H1 (cell line): Measurements from ENCODE around the gene PDP2. TPM values are rescaled to one million over a fixed set of nuclear protein-coding genes. Genes with fewer than 3 reads are reported as not detected.

Experiments
- ATF2 ChIP-seq: IDR thresholded peaks from 2 replicates; pipeline ENCODE4 v1.6.1; 2012; ENCODE audit warnings: low read length, inconsistent platforms
- CHD2 ChIP-seq: IDR thresholded peaks from 2 replicates; pipeline ENCODE4 v1.6.1; 2012; ENCODE audit warnings: low read length, improper control_type of control experiment
- EGR1 ChIP-seq: IDR thresholded peaks from 2 replicates; pipeline ENCODE4 v1.6.1; 2011; ENCODE audit warnings: low read depth, low read length, borderline replicate concordance
- EP300 ChIP-seq, 2 experiments: IDR thresholded peaks; 1 replicate in 1 of 2; 2 replicates in 1 of 2; pipeline ENCODE4 v1.6.1; 2011 to 2012; ENCODE audit warnings: low read depth in 2 of 2, low read length in 2 of 2, mild to moderate bottlenecking in 2 of 2, borderline replicate concordance in 1 of 2, inconsistent platforms in 1 of 2, moderate library complexity in 1 of 2
- GTF2F1 ChIP-seq: IDR thresholded peaks from 2 replicates; pipeline ENCODE4 v1.6.1; 2012; ENCODE audit warnings: low read depth, low read length, improper control_type of control experiment, borderline replicate concordance
- HDAC6 ChIP-seq: IDR thresholded peaks from one replicate; pipeline ENCODE4 v1.7.1; 2012; ENCODE audit warnings: low read depth, mild to moderate bottlenecking, inconsistent platforms, low read length, moderate library complexity
- KDM5A ChIP-seq: fragments of 200-600 bp; IDR thresholded peaks from 2 replicates; pipeline ENCODE4 v1.7.1; 2012; ENCODE audit warnings: mild to moderate bottlenecking, low read length, inconsistent platforms, mixed read lengths
- NRF1 ChIP-seq: IDR thresholded peaks from 2 replicates; pipeline ENCODE4 v1.6.1; 2011; ENCODE audit warnings: mild to moderate bottlenecking, low read depth, low read length, improper control_type of control experiment
- RBBP5 ChIP-seq: IDR thresholded peaks from 2 replicates; pipeline ENCODE4 v1.7.1; 2012; ENCODE audit warnings: low read depth, mild to moderate bottlenecking, inconsistent platforms, low read length, moderate library complexity, borderline replicate concordance
- SAP30 ChIP-seq: fragments of 300-600 bp; sonication (generic); IDR thresholded peaks from 2 replicates; pipeline ENCODE4 v1.7.1; 2012; ENCODE audit warnings: low read length, moderate library complexity, mild to moderate bottlenecking, inconsistent platforms; ENCODE audit not compliant: insufficient read depth, insufficient replicate concordance
- SIX5 ChIP-seq: IDR thresholded peaks from 2 replicates; pipeline ENCODE4 v1.6.1; 2011; ENCODE audit warnings: mild to moderate bottlenecking, low read depth, low read length
- SP1 ChIP-seq: IDR thresholded peaks from 2 replicates; pipeline ENCODE4 v1.6.1; 2011; ENCODE audit warnings: low read depth, low read length
- TCF12 ChIP-seq: IDR thresholded peaks from 2 replicates; pipeline ENCODE4 v1.6.1; 2011; ENCODE audit warnings: low read depth, mild to moderate bottlenecking, low read length
- USF2 ChIP-seq: IDR thresholded peaks from 2 replicates; pipeline ENCODE4 v1.6.1; 2011; ENCODE audit warnings: low read length, improper control_type of control experiment
- YY1 ChIP-seq: IDR thresholded peaks from 2 replicates; pipeline ENCODE4 v1.6.1; 2011; ENCODE audit warnings: low read depth, mild to moderate bottlenecking, low read length
- polyA plus RNA-seq, 7 experiments: library from polyadenylated mRNA; depleted of rRNA in 3 of 7; stranded (reverse) in 5 of 7; unstranded in 2 of 7; fragments of >200 nt in 5 of 7; fragments of 200-250 nt in 2 of 7; gene quantifications; 1 replicate in 5 of 7; 2 replicates in 1 of 7; 4 replicates in 1 of 7; pipeline versions ENCODE4 v1.2.1 to v1.2.3, GENCODE V29; 2011 to 2013; ENCODE audit warnings: missing spikeins in 2 of 7, mixed read lengths in 2 of 7
- total RNA-seq: library from RNA; stranded (reverse); fragmentation: NEBNext Ultra II Directional; extraction: Animal tissue kit (Norgen Biotek cat#: 25700); gene quantifications from 2 replicates; pipeline ENCODE4 v1.2.1, GENCODE V29; 2021

The PDP2 gene
- total and polyA plus RNA-seq, 2 of the 8 experiments (the other 6 are each of a cell fraction or from before 2014, with no cell fraction given): 11.7 to 36.5 TPM

GRCh38 chr16:66880288-66881013, at the start of gene PDP2 (continued):
- TF ChIP-seq RBBP5 (0 out of 2 replicates have a peak, but pooled peaks have one; percentile 72), EGR1 (peak; percentile 57; the same call in 1 of the 2 replicates), YY1 (no peak), SP1 (peak; percentile 98), HDAC6 (no peak), SIX5 (no peak), EP300 (IDR thresholded peaks at IDR 0.05; ENCODE audit: borderline replicate concordance in 1 of 2, low read depth in 2 of 2, low read length in 2 of 2) (no peak), GTF2F1 (no peak), SAP30 (peak; percentile 24), NRF1 (peak; percentile 48), USF2 (peak; percentile 87), ATF2 (no peak), TCF12 (no peak), KDM5A (no peak), CHD2 (peak; percentile 93)
